HG03280 (cell line): ENCODE measurements around the gene ASTL.
"Not testable (repeated sequence)": the region's sequence is repeated elsewhere in the genome, so short reads cannot be mapped to it uniquely, and the experiment has no call there.

Experiments
- ATAC-seq: cut with Tn5 transposase; IDR thresholded peaks from one replicate; pipeline ENCODE4 v1.9.1; 2021; ENCODE audit warnings: mild to moderate bottlenecking, moderate library complexity; ENCODE audit not compliant: unreplicated experiment

The ASTL gene

DNA sequence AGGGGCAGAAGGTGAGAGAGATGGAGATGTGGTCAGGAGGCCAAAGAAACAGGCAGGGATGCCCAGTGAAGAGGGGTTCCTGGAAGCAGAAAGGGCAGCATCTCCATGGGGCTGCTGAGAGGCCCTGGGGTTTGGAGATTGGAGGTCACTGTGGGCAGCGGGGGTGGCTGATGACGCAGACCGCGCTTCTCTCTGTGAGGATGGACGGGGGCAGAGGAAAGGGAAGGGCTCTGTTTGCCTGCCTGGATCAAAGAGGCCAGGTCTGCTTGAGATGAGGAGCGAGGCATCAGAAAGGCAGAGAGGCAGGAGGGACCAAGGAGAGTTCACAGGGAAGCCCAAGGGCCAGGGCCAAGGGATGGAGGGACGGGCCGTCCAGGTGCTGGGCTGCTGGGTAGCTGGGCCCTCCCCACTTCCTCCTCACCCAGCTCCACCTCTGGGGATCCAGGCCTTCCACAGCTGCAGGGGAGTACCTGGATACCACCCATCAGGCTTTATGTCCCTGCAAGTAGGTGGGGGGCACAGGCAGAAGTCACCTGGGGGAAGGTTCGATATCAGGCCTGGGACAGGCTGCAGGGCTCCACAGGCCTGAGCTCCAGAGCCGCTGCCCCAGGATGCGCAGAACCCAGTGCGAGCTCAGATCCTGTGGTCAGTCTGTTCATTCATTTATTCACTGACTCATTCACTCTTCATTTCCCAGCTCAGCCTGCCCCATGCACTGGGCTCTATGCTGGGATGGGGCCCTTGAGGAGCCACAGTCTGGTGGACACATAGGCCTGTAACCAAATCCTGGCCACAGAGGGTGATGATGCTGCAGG, 52.6 kb downstream of the ASTL start:
- ATAC-seq = no peak

DNA sequence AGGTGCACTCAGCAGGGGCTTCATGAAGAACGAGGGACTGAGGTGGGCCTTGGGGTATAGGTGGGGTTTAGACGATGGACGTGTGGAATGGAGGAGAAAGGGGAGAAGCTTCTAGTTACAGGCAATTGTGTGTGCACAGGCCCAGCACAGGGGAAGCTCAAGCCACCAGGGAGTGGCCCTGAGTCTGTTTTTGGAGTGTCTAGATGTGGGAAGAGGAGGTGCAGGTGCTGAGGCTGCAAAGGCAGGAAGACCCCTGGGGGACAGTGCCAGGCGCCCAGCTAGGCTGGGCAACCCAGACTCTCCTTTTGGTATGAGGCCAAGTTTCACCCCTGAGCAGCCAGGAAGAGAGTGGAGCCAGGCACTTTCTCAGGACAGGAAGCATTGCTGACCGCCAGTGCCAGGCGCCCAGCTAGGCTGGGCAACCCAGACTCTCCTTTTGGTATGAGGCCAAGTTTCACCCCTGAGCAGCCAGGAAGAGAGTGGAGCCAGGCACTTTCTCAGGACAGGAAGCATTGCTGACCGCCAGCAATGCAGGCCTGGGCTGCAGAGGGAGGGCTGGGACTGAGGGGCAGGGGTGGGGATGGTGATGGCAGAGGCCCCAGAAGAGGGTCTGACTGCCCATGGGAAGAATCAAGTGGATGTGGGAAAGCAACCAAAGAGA, 53.3 kb downstream of the ASTL start:
- ATAC-seq = not testable (repeated sequence)

DNA sequence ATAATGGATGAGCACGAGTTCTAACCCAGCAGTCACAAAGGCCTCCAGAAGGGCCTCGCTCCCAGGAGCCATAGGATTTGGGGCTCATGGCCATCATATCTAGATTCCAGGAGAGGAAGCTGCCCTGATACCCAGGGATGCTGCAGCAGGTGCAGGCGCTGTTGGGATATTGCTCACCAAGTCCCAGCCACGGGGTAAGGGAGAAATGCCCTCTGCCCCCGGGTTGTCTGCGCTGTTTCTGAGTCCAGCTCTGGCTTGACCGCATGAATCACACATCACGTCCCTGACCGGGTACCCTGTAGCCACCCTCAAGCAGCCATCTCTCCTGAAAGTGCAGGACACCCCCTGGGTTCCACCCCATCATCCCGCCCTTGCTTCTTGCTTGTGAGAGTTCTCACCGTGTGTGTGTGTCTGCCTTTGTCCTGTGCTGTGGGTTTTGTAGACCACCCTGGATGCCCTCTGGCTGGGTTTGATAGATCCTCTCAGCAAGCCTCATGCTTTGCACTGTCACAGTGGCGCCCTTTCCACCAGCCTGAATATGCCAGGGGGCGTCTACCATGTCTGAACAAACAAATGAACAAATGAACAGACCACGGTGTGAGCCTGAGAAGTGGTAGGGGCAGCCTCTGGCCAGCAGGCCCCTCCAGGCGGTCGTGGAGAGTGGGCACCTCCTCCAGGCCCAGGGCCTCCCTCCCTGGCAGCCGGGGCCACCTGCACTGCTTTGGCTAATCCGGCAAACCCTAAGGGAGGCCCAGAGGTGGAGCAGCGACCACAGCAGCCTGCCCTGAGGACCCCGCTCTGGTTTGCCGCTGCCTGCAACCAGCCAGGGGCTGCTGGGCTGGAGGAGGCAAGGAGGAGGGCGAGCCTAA, 54.1 kb downstream of the ASTL start:
- no peak for ATAC-seq

DNA sequence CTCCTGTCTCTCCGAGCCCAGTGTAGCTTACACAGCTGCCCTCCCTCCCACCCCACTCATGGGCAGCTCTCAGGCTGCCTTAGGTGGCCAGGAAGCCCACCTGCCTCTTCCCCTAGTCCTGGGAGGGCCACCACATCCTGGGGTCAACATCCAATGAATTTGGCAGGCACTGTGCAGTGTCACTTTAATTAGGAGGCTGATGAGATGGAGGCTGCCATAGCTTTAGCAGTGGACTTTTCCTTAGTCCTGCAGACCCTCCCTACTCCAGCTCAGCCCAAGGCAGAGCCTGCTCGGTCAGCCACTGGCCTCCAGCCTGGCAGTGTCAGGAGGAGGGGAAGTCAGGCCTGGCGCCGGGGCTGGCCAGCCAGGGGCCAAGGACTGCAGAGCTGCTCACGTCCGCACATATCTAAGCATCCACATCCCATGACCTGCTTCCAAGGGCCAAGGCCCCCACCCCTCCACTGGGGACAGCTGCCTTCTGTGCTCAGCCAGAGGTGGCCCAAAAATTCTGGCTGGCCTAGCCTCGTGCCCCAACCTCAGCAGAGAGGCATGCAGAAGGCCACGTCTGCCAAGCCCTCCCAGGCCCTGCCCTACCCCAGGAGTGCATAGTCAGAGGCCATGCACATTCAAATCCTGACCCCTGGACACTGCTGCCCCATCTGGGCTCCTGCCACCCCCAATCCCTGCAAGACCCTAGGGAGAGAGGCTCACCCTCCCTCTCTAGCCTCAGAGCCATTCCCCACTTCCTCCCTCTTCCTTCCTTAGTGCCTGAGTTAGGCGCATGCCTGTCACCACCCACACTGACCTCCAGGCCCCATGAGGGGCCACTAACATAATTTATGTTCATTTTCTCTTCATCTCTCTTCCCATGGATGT, 55.0 kb downstream of the ASTL start:
- ATAC-seq = no peak

DNA sequence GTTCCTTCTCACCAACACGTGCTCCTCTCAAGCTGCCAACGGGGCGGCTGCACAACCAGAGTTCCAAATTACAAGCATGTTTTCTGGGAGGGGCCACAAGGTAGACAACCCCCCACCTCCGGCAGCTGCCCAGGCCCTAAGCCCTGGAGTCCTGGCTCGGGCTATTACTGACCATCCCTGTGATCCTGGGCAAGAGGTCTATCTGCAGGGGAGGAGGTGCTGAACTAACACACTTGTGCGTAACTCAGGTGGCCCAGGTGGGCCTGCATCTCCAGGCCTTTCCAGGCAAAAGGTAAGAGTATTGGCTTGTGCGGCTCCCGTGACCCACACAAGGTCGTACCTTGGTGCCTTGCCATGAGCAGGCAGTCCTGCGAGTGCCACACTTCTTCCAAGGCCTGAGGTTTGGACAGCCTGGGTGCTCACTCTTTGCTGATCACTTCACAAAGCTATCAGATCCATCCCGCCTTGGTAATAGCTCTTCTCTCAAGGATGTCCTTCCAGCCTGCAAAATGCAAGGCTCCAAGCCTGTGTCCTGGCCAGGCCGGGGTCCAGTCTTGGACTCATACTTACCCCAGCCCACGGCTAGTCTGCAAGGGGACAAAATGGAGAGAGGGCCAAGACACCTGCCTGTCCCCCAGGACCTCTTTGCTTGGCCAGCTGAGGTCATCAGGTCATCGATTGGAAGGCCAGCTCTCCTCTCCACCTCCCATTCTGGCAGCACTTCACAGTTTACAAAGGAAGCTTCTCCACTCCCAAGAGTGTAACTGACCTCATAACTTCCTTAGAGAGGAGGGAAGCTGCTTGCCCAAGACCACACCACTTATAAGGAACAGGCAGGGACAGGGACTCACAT, 55.9 kb downstream of the ASTL start:
- no peak for ATAC-seq

DNA sequence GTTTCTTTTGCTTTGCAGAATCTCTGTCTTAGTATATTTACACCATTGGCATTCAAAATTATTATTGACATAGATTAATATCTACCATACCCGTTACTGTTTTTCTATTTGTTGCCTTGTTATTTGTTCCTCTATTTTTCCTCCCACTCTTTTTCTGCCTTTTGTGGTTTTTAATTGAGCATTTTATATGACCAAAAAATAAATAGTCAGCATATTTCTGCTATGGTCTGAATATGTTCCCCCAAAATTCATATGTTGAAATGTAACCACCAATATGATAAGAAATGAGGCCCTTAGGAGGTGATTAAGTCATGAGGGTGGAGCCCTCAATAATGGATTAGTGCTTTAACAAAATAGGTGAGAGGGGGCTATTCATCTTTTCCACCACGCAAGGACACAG, 57.3 kb downstream of the ASTL start:
- no peak for ATAC-seq

DNA sequence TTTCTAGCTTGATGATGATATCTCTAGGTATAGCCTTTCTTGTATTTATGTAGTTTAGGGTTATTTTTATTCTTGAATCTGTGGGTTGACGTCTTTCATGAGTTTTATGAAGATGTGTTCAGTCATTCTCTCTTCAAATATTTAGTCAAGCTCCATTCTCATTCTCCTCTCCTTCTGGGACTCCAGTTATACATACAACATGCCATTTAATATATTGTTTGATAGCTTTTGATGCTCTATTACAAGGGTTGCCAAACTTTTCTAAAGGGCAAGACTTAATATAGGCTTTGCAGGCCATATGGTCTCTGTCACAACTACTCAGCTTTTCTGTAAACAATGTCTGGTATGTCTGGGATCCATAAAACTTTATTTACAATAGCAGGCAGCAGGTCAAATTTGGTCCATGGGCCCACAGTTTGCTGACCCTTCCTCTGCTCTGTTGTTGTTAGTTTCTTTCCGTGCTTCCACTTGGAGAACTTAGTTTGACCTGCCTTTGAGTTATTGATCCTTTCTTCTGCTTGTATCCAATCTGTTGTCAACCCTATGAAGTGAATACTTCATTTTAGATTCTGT, 63.0 kb downstream of the ASTL start:
- no peak for ATAC-seq

DNA sequence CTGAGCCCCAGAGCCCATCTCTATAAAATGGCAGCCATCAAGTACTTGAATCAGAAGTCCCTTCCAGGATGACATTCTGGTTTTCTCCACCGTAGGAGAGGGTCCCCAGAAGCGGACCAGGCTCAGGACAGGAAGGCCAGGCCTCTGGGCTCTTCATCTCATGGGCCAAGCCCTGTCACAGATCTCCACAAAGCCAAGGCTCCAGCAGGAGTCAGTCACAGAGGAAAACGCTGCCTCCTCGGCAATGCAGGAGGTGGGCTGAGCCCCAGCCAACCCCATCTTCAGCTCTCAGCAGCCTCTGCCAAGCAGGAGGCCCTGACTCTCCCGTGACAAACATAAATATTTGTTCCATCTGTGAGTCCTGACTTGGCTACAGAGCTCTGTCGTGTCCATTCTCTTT, 64.1 kb downstream of the ASTL start:
- ATAC-seq = no peak

DNA sequence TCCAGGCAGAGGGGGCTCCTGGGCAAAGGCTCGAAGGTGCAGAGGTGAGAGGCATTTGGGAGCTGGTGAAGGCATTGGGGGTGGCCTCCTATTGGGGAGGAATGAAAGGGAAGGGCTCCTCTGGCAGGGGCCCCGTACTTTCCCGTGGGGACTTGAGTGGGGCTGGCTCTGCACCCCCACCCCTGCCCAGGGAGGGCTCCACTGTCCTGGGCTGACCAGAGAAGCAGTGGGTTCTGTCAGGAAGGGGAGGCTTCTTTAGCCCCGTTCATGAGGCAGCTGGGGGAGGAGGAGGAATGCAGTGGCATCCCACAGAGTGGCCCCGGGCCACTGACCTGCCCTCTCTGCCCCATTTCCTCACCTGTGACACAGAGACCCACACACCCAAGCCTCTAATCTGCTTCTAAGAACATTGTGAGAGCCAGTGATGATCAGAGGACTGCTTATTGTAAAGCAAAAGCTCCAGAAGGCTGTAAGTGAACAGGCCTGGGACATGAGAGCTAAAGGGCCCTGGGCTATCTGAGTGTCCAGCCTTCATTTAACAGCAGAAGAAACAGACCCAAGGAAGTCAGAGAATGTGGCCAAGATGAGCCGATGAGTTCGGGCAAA, 65.0 kb downstream of the ASTL start:
- ATAC-seq = no peak
